Measurements from ENCODE around the gene CABP2.

The CABP2 gene

DNA sequence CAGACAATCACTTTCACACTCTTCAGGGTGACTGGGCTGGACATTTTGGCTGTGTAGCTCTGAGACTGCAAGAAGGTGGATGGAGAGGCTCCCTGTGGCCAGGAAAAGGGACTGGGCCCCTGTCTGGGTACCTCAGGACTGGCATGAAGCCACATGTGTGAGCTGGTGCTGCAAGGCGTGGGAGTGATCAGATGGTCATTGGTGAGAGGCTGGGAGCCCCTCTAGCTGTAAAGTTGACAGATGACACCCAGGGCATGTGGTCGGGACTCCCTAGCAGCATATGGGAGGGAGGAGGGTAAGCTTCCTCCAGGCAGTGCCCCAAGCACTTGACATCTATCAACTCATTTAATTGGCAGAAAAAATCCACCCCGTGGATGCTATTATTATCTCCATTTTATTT, 18.9 kb upstream of the CABP2 start:
- no peaks in the 10 kb centered on the region for H3K4me1 ChIP-seq (ENCODE audit: control insufficient read depth in 1 of 2, insufficient read depth in 1 of 2, low read depth in 1 of 2, low read length in 1 of 2)
- TF ChIP-seq CTCF (IDR thresholded peaks at IDR 0.05) = no peak
- no peak overlapping the region for H3K27ac ChIP-seq
- no peaks in the 10 kb centered on the region for H3K36me3 ChIP-seq
- no peaks in the 10 kb centered on the region for H3K9me3 ChIP-seq
- no peak overlapping the region for H3K4me3 ChIP-seq (ENCODE audit: low read depth in 1 of 2, low read length in 1 of 2)
- no peaks in the 10 kb centered on the region for H3K27me3 ChIP-seq

- no peaks in the 10 kb centered on the region for H3K9me3 ChIP-seq
- H3K27ac ChIP-seq = no peak overlapping the region
- TF ChIP-seq CTCF (IDR thresholded peaks at IDR 0.05) = no peak
- no peaks in the 10 kb centered on the region for H3K4me1 ChIP-seq (ENCODE audit: control insufficient read depth in 1 of 2, insufficient read depth in 1 of 2, low read depth in 1 of 2, low read length in 1 of 2)
- H3K36me3 ChIP-seq = no peaks in the 10 kb centered on the region
- H3K27me3 ChIP-seq = no peaks in the 10 kb centered on the region
- H3K4me3 ChIP-seq (ENCODE audit: low read depth in 1 of 2, low read length in 1 of 2) = no peak overlapping the region
These were observed 18.0 kb upstream of the CABP2 start for GRCh38 chr11:67541198-67541597.

- no peak overlapping the region for H3K4me3 ChIP-seq (ENCODE audit: low read depth in 1 of 2, low read length in 1 of 2)
- no peaks in the 10 kb centered on the region for H3K9me3 ChIP-seq
- no peaks in the 10 kb centered on the region for H3K4me1 ChIP-seq (ENCODE audit: control insufficient read depth in 1 of 2, insufficient read depth in 1 of 2, low read depth in 1 of 2, low read length in 1 of 2)
- no peaks in the 10 kb centered on the region for H3K27me3 ChIP-seq
- no peak overlapping the region for H3K27ac ChIP-seq
- H3K36me3 ChIP-seq = no peaks in the 10 kb centered on the region
- no peak for TF ChIP-seq CTCF (IDR thresholded peaks at IDR 0.05)
These were observed 16.3 kb upstream of the CABP2 start for GRCh38 chr11:67539550-67539949.

- H3K4me3 ChIP-seq (ENCODE audit: low read depth in 1 of 2, low read length in 1 of 2) = no peak overlapping the region
- no peak for TF ChIP-seq CTCF (IDR thresholded peaks at IDR 0.05)
- H3K4me1 ChIP-seq (ENCODE audit: control insufficient read depth in 1 of 2, insufficient read depth in 1 of 2, low read depth in 1 of 2, low read length in 1 of 2) = no peaks in the 10 kb centered on the region
- H3K27ac ChIP-seq = no peak overlapping the region
- no peaks in the 10 kb centered on the region for H3K9me3 ChIP-seq
- no peaks in the 10 kb centered on the region for H3K36me3 ChIP-seq
- H3K27me3 ChIP-seq = no peaks in the 10 kb centered on the region
These were observed 15.7 kb upstream of the CABP2 start for GRCh38 chr11:67538823-67539505.

DNA sequence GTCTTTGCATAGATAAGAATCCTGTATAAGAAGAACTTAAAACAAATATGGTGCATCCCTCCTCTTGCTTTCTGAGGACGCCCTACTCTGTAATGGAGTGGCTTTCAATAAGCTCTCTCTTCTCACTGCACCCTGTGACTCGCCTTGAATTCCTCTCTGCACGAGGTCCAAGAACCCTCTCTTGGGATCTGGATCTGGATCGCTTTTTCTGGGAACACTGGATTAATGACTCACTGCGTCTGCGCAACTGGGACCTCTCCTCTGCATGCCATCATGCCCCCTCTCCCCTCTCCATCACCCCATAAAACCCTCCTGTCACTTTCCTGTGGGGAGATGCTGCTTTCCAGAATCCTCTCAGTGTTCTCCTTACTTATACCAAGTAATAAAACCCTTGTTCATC, 15.1 kb upstream of the CABP2 start:
- Histone ChIP-seq H3K36me3 (no peaks in the 10 kb centered on the region), H3K4me1 (ENCODE audit: control insufficient read depth in 1 of 2, insufficient read depth in 1 of 2, low read depth in 1 of 2, low read length in 1 of 2) (no peaks in the 10 kb centered on the region), H3K27ac (no peak overlapping the region), H3K4me3 (ENCODE audit: low read depth in 1 of 2, low read length in 1 of 2) (no peak overlapping the region), H3K27me3 (no peaks in the 10 kb centered on the region), H3K9me3 (peaks cover 5% of the 10 kb centered on the region)
- TF ChIP-seq CTCF (IDR thresholded peaks at IDR 0.05) = no peak
